B cell (primary cell): ENCODE data around the gene CDH18. TPM values are rescaled to one million over a fixed set of nuclear protein-coding genes. Genes with fewer than 3 reads are reported as not detected.

Experiments used
- ATAC-seq: fragments of 200-7000 bp; cut with Tn5 transposase; one replicate; pipeline ENCODE4 v1.10.0; 2021; ENCODE audit warnings: low read depth, mild to moderate bottlenecking, moderate number of reproducible peaks, moderate library complexity
- CTCF ChIA-PET: fragments of 350-600 bp; sonication (Branson Sonifier 250); formaldehyde crosslinking; loops from one replicate; lab custom pipeline; 2021; ENCODE audit warnings: antibody characterized with exemption, inconsistent platforms; lab: Charles Lee
- POLR2A ChIA-PET: fragments of 350-600 bp; sonication (Branson Sonifier 250); formaldehyde crosslinking; loops from one replicate; lab custom pipeline; 2021; ENCODE audit warnings: antibody characterized with exemption; lab: Charles Lee
- DNase-seq: peaks from one replicate; pipeline ENCODE4 v3.0.0; 2013
- H2AFZ ChIP-seq: 2 replicates; pipeline ENCODE4 v1.6.1; 2012; ENCODE audit warnings: mild to moderate bottlenecking, low read depth, low read length; ENCODE audit not compliant: insufficient read depth, poor library complexity, severe bottlenecking
- H3K27ac ChIP-seq, 2 donors: 1 replicate in 1 of 2; 2 replicates in 1 of 2; pipeline ENCODE4 v1.5.1; 2012 to 2013; ENCODE audit warnings: low read length in 2 of 2, mild to moderate bottlenecking in 2 of 2, moderate library complexity in 1 of 2
- H3K27me3 ChIP-seq, 4 experiments: fragments of 200-600 bp in 1 of 4; sonication (generic) in 1 of 4; replicated peaks in 1 of 4; 1 replicate in 2 of 4; 2 replicates in 2 of 4; pipeline versions ENCODE4 v1.6.1 to v1.7.0; 2013 to 2016; ENCODE audit warnings: low read length in 3 of 4, mild to moderate bottlenecking in 2 of 4, mixed read lengths in 1 of 4, moderate library complexity in 1 of 4; ENCODE audit not compliant: insufficient read depth in 4 of 4, control insufficient read depth in 3 of 4; ENCODE audit errors: control extremely low read depth in 1 of 4
- H3K36me3 ChIP-seq, 2 experiments: replicated peaks in 1 of 2; 1 replicate in 1 of 2; 2 replicates in 1 of 2; pipeline versions ENCODE4 v1.6.1 to v1.7.1; 2013; ENCODE audit warnings: low read length in 1 of 2; ENCODE audit not compliant: insufficient read depth in 2 of 2, control insufficient read depth in 1 of 2; ENCODE audit errors: control extremely low read depth in 1 of 2, extremely low read depth in 1 of 2
- H3K4me1 ChIP-seq, 2 donors: fragments of 200-600 bp in 1 of 2; sonication (generic) in 1 of 2; 1 replicate in 1 of 2; 2 replicates in 1 of 2; pipeline versions ENCODE4 v1.5.1 to v1.6.1; 2013 to 2017; ENCODE audit warnings: low read length in 2 of 2; ENCODE audit not compliant: control insufficient read depth in 2 of 2, insufficient read depth in 2 of 2
- H3K4me2 ChIP-seq: replicated peaks from 2 replicates; pipeline ENCODE3; 2012; ENCODE audit warnings: mild to moderate bottlenecking, low read depth, low read length; ENCODE audit not compliant: poor library complexity, severe bottlenecking
- H3K4me3 ChIP-seq, 5 experiments: fragments of 200-600 bp in 1 of 5; sonication (generic) in 1 of 5; 1 replicate in 3 of 5; 2 replicates in 2 of 5; pipeline versions ENCODE4 v1.5.1 to v1.7.0; 2011 to 2016; ENCODE audit warnings: low read length in 4 of 5, mild to moderate bottlenecking in 4 of 5, low read depth in 2 of 5, control low read depth in 1 of 5, moderate library complexity in 1 of 5; ENCODE audit not compliant: insufficient read depth in 1 of 5; ENCODE audit errors: control extremely low read depth in 1 of 5, extremely low read depth in 1 of 5
- H3K79me2 ChIP-seq: fragments of 200-600 bp; sonication (generic); one replicate; pipeline ENCODE4 v1.6.0; 2016; ENCODE audit warnings: low read length; ENCODE audit not compliant: control insufficient read depth, insufficient read depth
- H3K9ac ChIP-seq: fragments of 200-600 bp; sonication (generic); 2 replicates; pipeline ENCODE4 v1.6.1; 2017; ENCODE audit warnings: mild to moderate bottlenecking, low read length, moderate library complexity
- H3K9me3 ChIP-seq, 3 donors: one replicate each; pipeline versions ENCODE4 v1.6.1 to v1.7.1; 2013; ENCODE audit warnings: low read length in 2 of 3; ENCODE audit not compliant: control insufficient read depth in 2 of 3, insufficient read depth in 1 of 3; ENCODE audit errors: control extremely low read depth in 1 of 3
- H4K20me1 ChIP-seq: 2 replicates; pipeline ENCODE4 v1.6.0; 2012; ENCODE audit warnings: mild to moderate bottlenecking, low read length; ENCODE audit not compliant: insufficient read depth, control insufficient read depth, poor library complexity, severe bottlenecking
- H3K27ac Mint-ChIP-seq: one replicate; pipeline ENCODE4 v1.8.0; 2021; ENCODE audit warnings: mixed read lengths
- H3K27me3 Mint-ChIP-seq: one replicate; pipeline ENCODE4 v1.8.0; 2021; ENCODE audit warnings: mixed read lengths
- H3K4me1 Mint-ChIP-seq: one replicate; pipeline ENCODE4 v1.8.0; 2021; ENCODE audit warnings: mixed read lengths
- H3K4me3 Mint-ChIP-seq: one replicate; pipeline ENCODE4 v1.8.0; 2021; ENCODE audit warnings: mixed read lengths
- H3K9me3 Mint-ChIP-seq: one replicate; pipeline ENCODE4 v1.8.0; 2022; ENCODE audit warnings: mixed read lengths; ENCODE audit not compliant: insufficient read depth
- EZH2 ChIP-seq: IDR thresholded peaks from 2 replicates; pipeline ENCODE4 v1.6.1; 2012; ENCODE audit warnings: borderline replicate concordance, low read depth, mild to moderate bottlenecking, moderate library complexity, low read length; ENCODE audit not compliant: insufficient read depth, poor library complexity, severe bottlenecking
- WGBS: methylation state at CpG from one replicate; pipeline ENCODE4 v1.1.5; 2013; ENCODE audit warnings: missing lambda C conversion rate; ENCODE audit not compliant: insufficient coverage; 5-methylcytosine and 5-hydroxymethylcytosine counted together
- intact Hi-C: fragments of 100-400 bp; cut with micrococcal nuclease; formaldehyde crosslinking; loops from one replicate; pipeline ENCODE4 v1.10.0; 2022
- polyA plus RNA-seq: library from polyadenylated mRNA; depleted of rRNA; stranded (reverse); fragments of >200 nt; gene quantifications from 2 replicates; pipeline ENCODE4 v1.2.3, GENCODE V29; 2012
- total RNA-seq, 2 donors: library from RNA; stranded (reverse); fragments of 120-200 nt in 1 of 2; gene quantifications; 1 replicate in 1 of 2; 2 replicates in 1 of 2; pipeline versions ENCODE4 v1.2.3 to v1.2.4, GENCODE V29; 2013 to 2022
- TF ChIP-seq, protein P1 (sequence below): fragments of 200-600 bp; IDR thresholded peaks from one replicate; pipeline ENCODE4 v1.8.0; 2022; ENCODE audit warnings: antibody characterized with exemption, mild to moderate bottlenecking

CDH18 gene
- total and polyA plus RNA-seq, 2 donors (not counting 1 experiment from before 2014, with no cell fraction given) = not detected

GRCh38 chr5:19739671-19740070 is 248.3 kb downstream of the CDH18 start:
- no CpG with 5 or more reads among the region's 1 CpG for WGBS
- Mint-ChIP-seq H3K4me1 (no peaks in the 10 kb centered on the region), H3K9me3 (no peaks in the 10 kb centered on the region), H3K27ac (no peak overlapping the region), H3K4me3 (no peak overlapping the region), H3K27me3 (no peaks in the 10 kb centered on the region)
- H3K36me3 ChIP-seq = no peaks in the 10 kb centered on the region
- POLR2A ChIA-PET = no interaction called here
- no peaks in the 10 kb centered on the region for H3K9me3 ChIP-seq
- H2AFZ ChIP-seq = no peak overlapping the region
- intact Hi-C loops = no loop called here
- CTCF ChIA-PET = no interaction called here
- H3K4me3 ChIP-seq = no peak overlapping the region
- TF ChIP-seq, protein P1, sequence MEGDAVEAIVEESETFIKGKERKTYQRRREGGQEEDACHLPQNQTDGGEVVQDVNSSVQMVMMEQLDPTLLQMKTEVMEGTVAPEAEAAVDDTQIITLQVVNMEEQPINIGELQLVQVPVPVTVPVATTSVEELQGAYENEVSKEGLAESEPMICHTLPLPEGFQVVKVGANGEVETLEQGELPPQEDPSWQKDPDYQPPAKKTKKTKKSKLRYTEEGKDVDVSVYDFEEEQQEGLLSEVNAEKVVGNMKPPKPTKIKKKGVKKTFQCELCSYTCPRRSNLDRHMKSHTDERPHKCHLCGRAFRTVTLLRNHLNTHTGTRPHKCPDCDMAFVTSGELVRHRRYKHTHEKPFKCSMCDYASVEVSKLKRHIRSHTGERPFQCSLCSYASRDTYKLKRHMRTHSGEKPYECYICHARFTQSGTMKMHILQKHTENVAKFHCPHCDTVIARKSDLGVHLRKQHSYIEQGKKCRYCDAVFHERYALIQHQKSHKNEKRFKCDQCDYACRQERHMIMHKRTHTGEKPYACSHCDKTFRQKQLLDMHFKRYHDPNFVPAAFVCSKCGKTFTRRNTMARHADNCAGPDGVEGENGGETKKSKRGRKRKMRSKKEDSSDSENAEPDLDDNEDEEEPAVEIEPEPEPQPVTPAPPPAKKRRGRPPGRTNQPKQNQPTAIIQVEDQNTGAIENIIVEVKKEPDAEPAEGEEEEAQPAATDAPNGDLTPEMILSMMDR = no peak
- TF ChIP-seq EZH2 = no peak
- no peaks in the 10 kb centered on the region for H3K27me3 ChIP-seq
- no peak overlapping the region for H3K4me2 ChIP-seq
- H3K9ac ChIP-seq = no peak overlapping the region
- no peak overlapping the region for H3K27ac ChIP-seq
- DNase-seq (no peak), ATAC-seq (no peak)
- H3K4me1 ChIP-seq = no peaks in the 10 kb centered on the region
- no peaks in the 10 kb centered on the region for H4K20me1 ChIP-seq
- H3K79me2 ChIP-seq = no peaks in the 10 kb centered on the region

DNA sequence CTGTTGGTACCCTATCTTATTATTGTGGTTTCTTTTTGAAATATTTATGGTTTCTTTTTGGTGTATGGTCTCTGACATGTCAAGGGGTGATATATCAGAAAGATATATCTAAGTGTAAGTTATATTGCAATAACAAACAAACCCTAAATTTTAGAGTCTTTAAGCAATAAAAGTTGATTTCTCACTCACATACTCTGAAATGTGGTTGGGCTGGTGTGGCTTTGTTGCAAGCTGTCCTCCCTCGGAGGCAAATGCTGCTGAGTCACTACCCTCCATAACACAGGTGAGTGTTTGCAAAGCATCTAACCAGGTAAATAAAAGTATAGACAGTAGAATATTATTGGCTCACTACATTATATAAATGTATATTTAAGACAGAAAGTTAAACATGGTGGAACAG is 253.2 kb downstream of the CDH18 start:
- ATAC-seq (no peak), DNase-seq (no peak)
- Histone ChIP-seq H4K20me1 (no peaks in the 10 kb centered on the region), H3K9ac (no peak overlapping the region), H3K27ac (no peak overlapping the region), H3K4me2 (no peak overlapping the region), H3K4me1 (no peaks in the 10 kb centered on the region), H2AFZ (no peak overlapping the region), H3K36me3 (no peaks in the 10 kb centered on the region), H3K27me3 (no peaks in the 10 kb centered on the region), H3K79me2 (no peaks in the 10 kb centered on the region), H3K4me3 (no peak overlapping the region), H3K9me3 (no peaks in the 10 kb centered on the region)
- intact Hi-C loops = no loop called here
- ChIA-PET POLR2A (no interaction called here), CTCF (no interaction called here)
- WGBS = no CpG with 5 or more reads among the region's 1 CpG
- Mint-ChIP-seq H3K4me1 (no peaks in the 10 kb centered on the region), H3K27ac (no peak overlapping the region), H3K9me3 (peaks cover 3% of the 10 kb centered on the region), H3K27me3 (no peaks in the 10 kb centered on the region), H3K4me3 (no peak overlapping the region)
- TF ChIP-seq EZH2 = no peak
- TF ChIP-seq, protein P1 = no peak
